Stimulated activated CD4-positive, alpha-beta T cell treated with anti-CD3 and anti-CD28 coated beads, Interleukin-1b, Interleukin-23, amount 100 ng/mL, for 24 hours (primary cell): ENCODE results near the gene AP2B1.

Experiments used
- DNase-seq, 4 experiments: peaks; one replicate each; pipeline ENCODE4 v3.0.0-alpha.2; 2020; ENCODE audit warnings: low read depth in 4 of 4, low spot score in 1 of 4

Gene AP2B1

GRCh38 chr17:35726953-35727460 lies 139.9 kb downstream of the AP2B1 start:
- DNase-seq = no peak

- no peak for DNase-seq
Observed at GRCh38 chr17:35727635-35728034, 140.5 kb downstream of the AP2B1 start.

GRCh38 chr17:35728551-35728950 lies 141.4 kb downstream of the AP2B1 start:
- no peak for DNase-seq

GRCh38 chr17:35729405-35729833 lies 142.3 kb downstream of the AP2B1 start:
- DNase-seq = no peak

GRCh38 chr17:35730400-35731005 lies 143.4 kb downstream of the AP2B1 start:
- DNase-seq = no peak

GRCh38 chr17:35731239-35731916 lies 144.3 kb downstream of the AP2B1 start, which contains the start of gene RASL10B:
Gene RASL10B, plus strand, starts transcription at chr17:35731639. Its CDS starts 3,546 bp downstream, at chr17:35735185.
- peak in 3 of 4 experiments; percentile 29 to 45 (median 40) for DNase-seq

GRCh38 chr17:35731917-35732805 lies 145.0 kb downstream of the AP2B1 start:
- no peak for DNase-seq

GRCh38 chr17:35732806-35733136 lies 145.6 kb downstream of the AP2B1 start:
- no peak for DNase-seq

- DNase-seq = no peak
Observed at GRCh38 chr17:35733366-35733765, 146.2 kb downstream of the AP2B1 start.

GRCh38 chr17:35734396-35734795 lies 147.3 kb downstream of the AP2B1 start:
- no peak for DNase-seq

- no peak for DNase-seq
Observed at GRCh38 chr17:35735036-35735805, 148.1 kb downstream of the AP2B1 start.

GRCh38 chr17:35736236-35736635 lies 149.1 kb downstream of the AP2B1 start:
- DNase-seq = no peak

GRCh38 chr17:35738519-35739133 lies 151.5 kb downstream of the AP2B1 start:
- no peak for DNase-seq

- no peak for DNase-seq
Observed at GRCh38 chr17:35740216-35740615, 153.1 kb downstream of the AP2B1 start.

GRCh38 chr17:35740997-35741931 lies 154.1 kb downstream of the AP2B1 start:
- DNase-seq = peak in 1 of 4 experiments; percentile 21

- no peak for DNase-seq
Observed at GRCh38 chr17:35742496-35742895, 155.4 kb downstream of the AP2B1 start.

GRCh38 chr17:35742896-35743477 lies 155.9 kb downstream of the AP2B1 start:
- DNase-seq = no peak

- DNase-seq = no peak
Observed at GRCh38 chr17:35743626-35744328, 156.7 kb downstream of the AP2B1 start.
